GM12878 (cell line): ENCODE results near the gene C7orf33. TPM values are rescaled to one million over a fixed set of nuclear protein-coding genes. Genes with fewer than 3 reads are reported as not detected.

Experiments
- ATAC-seq: fragments of 200-7000 bp; cut with Tn5 transposase; 3 replicates; pipeline ENCODE4 v1.9.1; 2020; ENCODE audit warnings: mild to moderate bottlenecking, moderate library complexity
- BruUV-seq: library from RNA; stranded (reverse); fragments of 400-500 nt; replicated peaks from 2 replicates; lab custom pipeline; 2021; lab: Mats Ljungman, UMichigan
- CTCF ChIA-PET: fragments of 300-600 bp; sonication (Branson Sonifier 250); formaldehyde crosslinking; extraction: SDS; loops from one replicate; lab custom pipeline; 2021; ENCODE audit warnings: inconsistent platforms; lab: Yijun Ruan, JAX
- POLR2A ChIA-PET: fragments of 350-600 bp; formaldehyde crosslinking; extraction: SDS; loops from one replicate; lab custom pipeline; 2021; ENCODE audit warnings: inconsistent platforms; lab: Charles Lee
- RAD21 ChIA-PET: fragments of 300-600 bp; sonication (Branson Sonifier 250); formaldehyde crosslinking; loops from one replicate; lab custom pipeline; 2023; ENCODE audit warnings: antibody characterized with exemption; ENCODE audit not compliant: unreplicated experiment; lab: Charles Lee
- SMC1A ChIA-PET: fragments of 300-600 bp; sonication (Branson Sonifier 250); formaldehyde crosslinking; loops from one replicate; lab custom pipeline; 2023; ENCODE audit not compliant: unreplicated experiment, uncharacterized antibody; lab: Charles Lee
- DNase-seq: peaks from one replicate; pipeline ENCODE4 v3.0.0-alpha.2; 2011; ENCODE audit warnings: low read depth, low spot score
- FAIRE-seq: peaks from 3 replicates; lab custom pipeline; 2011; peaks lifted over from hg19 to GRCh38; lab: Jason Lieb, UNC
- H2AFZ ChIP-seq: 2 replicates; pipeline ENCODE4 v1.6.0; 2011; ENCODE audit warnings: low read depth, low read length, control low read depth; ENCODE audit not compliant: control insufficient read depth
- H3K27ac ChIP-seq: 2 replicates; pipeline ENCODE4 v1.5.1; 2011; ENCODE audit warnings: control low read depth; ENCODE audit not compliant: control insufficient read depth, insufficient read depth
- H3K27me3 ChIP-seq, 2 experiments: replicated peaks in 1 of 2; 2 replicates each; pipeline versions ENCODE4 v1.6.0 to v1.6.1; 2011; ENCODE audit warnings: low read length in 1 of 2; ENCODE audit not compliant: control insufficient read depth in 2 of 2, insufficient read depth in 2 of 2
- H3K36me3 ChIP-seq, 2 experiments: 2 replicates each; pipeline ENCODE4 v1.5.1; 2011; ENCODE audit warnings: low read length in 1 of 2; ENCODE audit not compliant: control insufficient read depth in 2 of 2, insufficient read depth in 2 of 2
- H3K4me1 ChIP-seq: 2 replicates; pipeline ENCODE4 v1.6.1; 2011; ENCODE audit warnings: mild to moderate bottlenecking, low read length, moderate library complexity, mixed read lengths; ENCODE audit not compliant: control insufficient read depth, insufficient read depth
- H3K4me2 ChIP-seq: 2 replicates; pipeline ENCODE4 v1.6.0; 2011; ENCODE audit warnings: control low read depth; ENCODE audit not compliant: control insufficient read depth, insufficient read depth
- H3K4me3 ChIP-seq: fragments of 200-600 bp; sonication (generic); 2 replicates; pipeline ENCODE4 v1.5.1; 2016
- H3K79me2 ChIP-seq: 2 replicates; pipeline ENCODE4 v1.6.0; 2011; ENCODE audit warnings: low read length; ENCODE audit not compliant: control insufficient read depth, insufficient read depth
- H3K9ac ChIP-seq: 2 replicates; pipeline ENCODE4 v1.8.0; 2011; ENCODE audit warnings: low read length, control low read depth, mixed read lengths; ENCODE audit not compliant: control insufficient read depth, insufficient read depth
- H3K9me3 ChIP-seq: replicated peaks from 3 replicates; pipeline ENCODE4 v1.5.1; 2011; ENCODE audit warnings: mild to moderate bottlenecking, low read length; ENCODE audit not compliant: control insufficient read depth, insufficient read depth
- H4K20me1 ChIP-seq: 2 replicates; pipeline ENCODE4 v1.6.0; 2011; ENCODE audit not compliant: control insufficient read depth, insufficient read depth
- EED ChIP-seq: sonication (generic); IDR thresholded peaks from 2 replicates; pipeline ENCODE4 v1.6.1; 2016; ENCODE audit warnings: antibody characterized with exemption, low read depth
- SPI1 ChIP-seq: IDR thresholded peaks from 2 replicates; pipeline ENCODE4 v1.6.1; 2011; ENCODE audit warnings: low read depth, mild to moderate bottlenecking, low read length, moderate library complexity, borderline replicate concordance; ENCODE audit not compliant: insufficient read depth
- WGBS: methylation state at CpG from one replicate; pipeline ENCODE4 v1.1.6; 2016; ENCODE audit warnings: low lambda C conversion rate; ENCODE audit not compliant: insufficient replicate concordance, insufficient coverage; ENCODE audit errors: missing lambda C conversion rate; 5-methylcytosine and 5-hydroxymethylcytosine counted together
- in situ Hi-C: fragments of 300-500 bp; cut with MboI; formaldehyde crosslinking; loops from 9 replicates; pipeline ENCODE4 v1.14.3; 2018; ENCODE audit warnings: mixed read lengths
- intact Hi-C: fragments of 100-400 bp; cut with micrococcal nuclease; formaldehyde crosslinking; loops from one replicate; pipeline ENCODE4 v1.14.2; 2022; ENCODE audit not compliant: unreplicated experiment
- polyA plus RNA-seq, 11 experiments: library from polyadenylated mRNA; depleted of rRNA in 4 of 11; unstranded in 6 of 11; stranded (reverse) in 5 of 11; fragments of >200 nt; fragmentation: Nextera tagmentation in 4 of 11; fragmentation: Illumina TruSeq in 1 of 11; extraction: Ambion mirVana in 4 of 11; extraction: Trizol in 1 of 11; gene quantifications; 1 replicate in 1 of 11; 2 replicates in 10 of 11; pipeline versions ENCODE4 v1.2.1 to v1.2.3, GENCODE V29; 2011 to 2016; ENCODE audit warnings: inconsistent platforms in 2 of 11, missing spikeins in 2 of 11, low read depth in 1 of 11
- total RNA-seq, 4 experiments: library from RNA; depleted of rRNA in 3 of 4; stranded (reverse); fragments of >200 nt in 3 of 4; fragmentation: Illumina TruSeq in 1 of 4; extraction: Trizol in 1 of 4; gene quantifications; 2 replicates each; pipeline versions ENCODE4 v1.2.1 to v1.2.3, GENCODE V29; 2013 to 2021
- TF ChIP-seq, protein P1 (sequence below): fragments of 450-650 bp; IDR thresholded peaks from 2 replicates; pipeline ENCODE4 v1.6.1; 2016; ENCODE audit warnings: mild to moderate bottlenecking, moderate library complexity, borderline replicate concordance

C7orf33 gene
- total and polyA plus RNA-seq, 10 of the 15 experiments (the other 5 are each of a cell fraction or from before 2014, with no cell fraction given), result not detected

DNA sequence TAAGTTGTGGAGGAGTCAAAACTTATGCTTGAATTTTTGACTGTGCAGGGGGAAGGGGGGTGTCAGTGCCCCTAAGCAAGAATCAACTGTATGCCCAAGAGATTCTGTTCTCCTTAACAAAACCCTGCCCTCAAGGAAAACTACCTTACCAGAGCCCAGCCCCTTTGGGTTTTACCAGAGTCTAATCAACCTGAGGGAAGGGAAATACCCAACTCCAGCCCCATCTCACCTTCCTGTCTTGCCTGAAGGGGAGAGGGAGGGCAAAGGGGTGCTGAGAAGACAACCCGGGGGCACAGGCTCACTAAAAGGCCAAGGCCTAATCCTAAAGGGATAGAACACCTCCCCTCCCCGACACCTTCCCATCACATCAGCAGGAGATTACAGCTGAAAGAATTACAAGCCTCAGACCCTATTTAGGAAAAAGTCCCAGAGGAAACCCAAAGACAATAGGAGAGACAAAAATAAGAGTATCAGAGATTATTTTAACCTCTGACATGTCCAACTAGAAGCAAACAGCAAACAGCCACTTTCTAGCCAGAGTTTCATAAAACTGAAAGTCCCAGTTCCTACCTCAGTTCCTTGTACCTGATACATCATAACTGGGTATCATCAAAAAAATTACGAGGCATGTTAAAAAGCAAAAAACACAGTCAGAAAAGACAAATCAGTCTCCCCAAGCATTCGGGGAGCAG is 26.8 kb upstream of the C7orf33 start:
- ChIA-PET CTCF (interaction anchor here (1.2 to 5.0 kb wide), 4 partner anchors 12 to 399 kb away, joined by 5 to 39 read pairs (median 12); no protein-coding TSS in a partner anchor), RAD21 (interaction anchor here (1.1 to 1.4 kb wide), 2 partner anchors 11 to 400 kb away, joined by 3 to 5 read pairs; no protein-coding TSS in a partner anchor), SMC1A (interaction anchor here (0.9 to 5.2 kb wide), 4 partner anchors 11 to 399 kb away, joined by 4 to 40 read pairs (median 4); no protein-coding TSS in a partner anchor), POLR2A (no interaction called here)
- H3K27ac ChIP-seq, result 0 out of 2 replicates have a peak overlapping the region, but pooled peaks have one; percentile 10
- no peak overlapping the region for H2AFZ ChIP-seq
- in situ Hi-C loops, result no loop called here
- no peaks in the 10 kb centered on the region; the same call in 2 of the 3 replicates for H3K9me3 ChIP-seq
- H3K27me3 ChIP-seq, result peaks cover 0 to 3% of the 10 kb centered on the region in 2 experiments; a peak in 1 of 4 replicates
- intact Hi-C loops, result loop anchor here (5.0 kb wide), 1 partner anchor 56 kb away; no protein-coding TSS in a partner anchor
- no peaks in the 10 kb centered on the region for H4K20me1 ChIP-seq
- 11% methylated on average over 4 of the region's 4 CpGs for WGBS
- H3K4me3 ChIP-seq, result peak overlapping the region; percentile 20; the same call in 1 of the 2 replicates
- H3K4me2 ChIP-seq, result peak overlapping the region; percentile 76
- no TSS peak for BruUV-seq
- TF ChIP-seq, protein P1, sequence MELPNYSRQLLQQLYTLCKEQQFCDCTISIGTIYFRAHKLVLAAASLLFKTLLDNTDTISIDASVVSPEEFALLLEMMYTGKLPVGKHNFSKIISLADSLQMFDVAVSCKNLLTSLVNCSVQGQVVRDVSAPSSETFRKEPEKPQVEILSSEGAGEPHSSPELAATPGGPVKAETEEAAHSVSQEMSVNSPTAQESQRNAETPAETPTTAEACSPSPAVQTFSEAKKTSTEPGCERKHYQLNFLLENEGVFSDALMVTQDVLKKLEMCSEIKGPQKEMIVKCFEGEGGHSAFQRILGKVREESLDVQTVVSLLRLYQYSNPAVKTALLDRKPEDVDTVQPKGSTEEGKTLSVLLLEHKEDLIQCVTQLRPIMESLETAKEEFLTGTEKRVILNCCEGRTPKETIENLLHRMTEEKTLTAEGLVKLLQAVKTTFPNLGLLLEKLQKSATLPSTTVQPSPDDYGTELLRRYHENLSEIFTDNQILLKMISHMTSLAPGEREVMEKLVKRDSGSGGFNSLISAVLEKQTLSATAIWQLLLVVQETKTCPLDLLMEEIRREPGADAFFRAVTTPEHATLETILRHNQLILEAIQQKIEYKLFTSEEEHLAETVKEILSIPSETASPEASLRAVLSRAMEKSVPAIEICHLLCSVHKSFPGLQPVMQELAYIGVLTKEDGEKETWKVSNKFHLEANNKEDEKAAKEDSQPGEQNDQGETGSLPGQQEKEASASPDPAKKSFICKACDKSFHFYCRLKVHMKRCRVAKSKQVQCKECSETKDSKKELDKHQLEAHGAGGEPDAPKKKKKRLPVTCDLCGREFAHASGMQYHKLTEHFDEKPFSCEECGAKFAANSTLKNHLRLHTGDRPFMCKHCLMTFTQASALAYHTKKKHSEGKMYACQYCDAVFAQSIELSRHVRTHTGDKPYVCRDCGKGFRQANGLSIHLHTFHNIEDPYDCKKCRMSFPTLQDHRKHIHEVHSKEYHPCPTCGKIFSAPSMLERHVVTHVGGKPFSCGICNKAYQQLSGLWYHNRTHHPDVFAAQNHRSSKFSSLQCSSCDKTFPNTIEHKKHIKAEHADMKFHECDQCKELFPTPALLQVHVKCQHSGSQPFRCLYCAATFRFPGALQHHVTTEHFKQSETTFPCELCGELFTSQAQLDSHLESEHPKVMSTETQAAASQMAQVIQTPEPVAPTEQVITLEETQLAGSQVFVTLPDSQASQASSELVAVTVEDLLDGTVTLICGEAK, result no peak
- TF ChIP-seq SPI1 (peak; percentile 17; the same call in 1 of the 2 replicates), EED (peak; percentile 10; the same call in 1 of the 2 replicates)
- FAIRE-seq (no peak), ATAC-seq (peak; percentile 79), DNase-seq (no peak)
- H3K9ac ChIP-seq, result no peak overlapping the region
- H3K4me1 ChIP-seq, result peaks cover 18% of the 10 kb centered on the region; the same call in 1 of the 2 replicates
- H3K36me3 ChIP-seq, result no peaks in the 10 kb centered on the region
- H3K79me2 ChIP-seq, result no peaks in the 10 kb centered on the region
